DND-41 (cell line): ENCODE measurements around the gene SLC12A6.
"Not testable (repeated sequence)": the region's sequence is repeated elsewhere in the genome, so short reads cannot be mapped to it uniquely, and the experiment has no call there.

ENCODE experiments used
- CTCF ChIP-seq: IDR thresholded peaks from 2 replicates; pipeline ENCODE4 v1.5.1; 2012; ENCODE audit warnings: borderline replicate concordance, low read length, moderate library complexity, mild to moderate bottlenecking; ENCODE audit not compliant: poor library complexity, severe bottlenecking; ENCODE audit errors: extremely low read depth
- EZH2 ChIP-seq: IDR thresholded peaks from 3 replicates; pipeline ENCODE4 v1.6.1; 2012; ENCODE audit warnings: borderline replicate concordance, low read depth, mild to moderate bottlenecking, moderate library complexity, low read length, inconsistent platforms; ENCODE audit not compliant: severe bottlenecking

- TF ChIP-seq CTCF, EZH2: not testable (repeated sequence)
These were observed 38.0 kb upstream of the SLC12A6 start for GRCh38 chr15:34375541-34375940.
